OCI-LY3 (cell line): ENCODE data around the gene MOCS3.
A peak's percentile ranks its signal among the peaks of the same experiment; 100 is the strongest.

Source experiments
- H2AFZ ChIP-seq: fragments of 200-600, 300-600 bp; shearing (Covaris generic); 2 replicates; pipeline ENCODE4 v1.6.0; 2014; ENCODE audit warnings: antibody characterized with exemption, low read depth, low read length
- H3K27ac ChIP-seq: fragments of 200-600, 300-600 bp; sonication (generic); 2 replicates; pipeline ENCODE4 v1.5.1; 2014; ENCODE audit warnings: mild to moderate bottlenecking, low read length, moderate library complexity, mixed read lengths
- H3K27me3 ChIP-seq: fragments of 200-600, 300-600 bp; sonication (generic); 2 replicates; pipeline ENCODE4 v1.6.1; 2014; ENCODE audit warnings: low read depth, low read length, mixed read lengths
- H3K36me3 ChIP-seq: fragments of 200-600, 300-600 bp; sonication (generic); replicated peaks from 2 replicates; pipeline ENCODE3; 2014; ENCODE audit warnings: low read depth, low read length, mixed read lengths
- H3K4me1 ChIP-seq: fragments of 300-600, 200-600 bp; sonication (generic); 2 replicates; pipeline ENCODE4 v1.6.1; 2014; ENCODE audit warnings: low read length, mixed read lengths
- H3K4me2 ChIP-seq: fragments of 200-600, 300-600 bp; sonication (generic); 2 replicates; pipeline ENCODE4 v1.6.1; 2014; ENCODE audit warnings: low read length, mixed read lengths
- H3K4me3 ChIP-seq: fragments of 300-600, 200-600 bp; sonication (generic); 2 replicates; pipeline ENCODE4 v1.5.1; 2014; ENCODE audit warnings: antibody characterized with exemption, mild to moderate bottlenecking, low read length, moderate library complexity
- H3K79me2 ChIP-seq: fragments of 300-600, 200-600 bp; shearing (Covaris generic); 2 replicates; pipeline ENCODE4 v1.6.1; 2014; ENCODE audit warnings: mild to moderate bottlenecking, low read length, mixed read lengths
- H3K9ac ChIP-seq: fragments of 300-600, 200-600 bp; shearing (Covaris generic); 2 replicates; pipeline ENCODE4 v1.6.0; 2014; ENCODE audit warnings: mild to moderate bottlenecking, low read length, moderate library complexity
- H3K9me3 ChIP-seq: fragments of 200-600, 300-600 bp; shearing (Covaris generic); 2 replicates; pipeline ENCODE4 v1.6.1; 2014; ENCODE audit warnings: low read length, mixed read lengths; ENCODE audit not compliant: insufficient read depth
- H4K20me1 ChIP-seq: fragments of 200-600, 300-600 bp; sonication (generic); 2 replicates; pipeline ENCODE4 v1.6.1; 2016; ENCODE audit warnings: low read length, mixed read lengths; ENCODE audit not compliant: insufficient read depth
- EZH2phosphoT487 ChIP-seq: fragments of 200-600 bp; shearing (Covaris generic); IDR thresholded peaks from 2 replicates; pipeline ENCODE4 v1.6.1; 2018; ENCODE audit warnings: antibody characterized with exemption, mixed run types, low read depth
- TF ChIP-seq, protein P1 (sequence below): fragments of 200-600, 300-600 bp; sonication (generic); IDR thresholded peaks from 2 replicates; pipeline ENCODE4 v1.5.1; 2014; ENCODE audit warnings: antibody characterized with exemption, low read length, low read depth

MOCS3 gene

DNA sequence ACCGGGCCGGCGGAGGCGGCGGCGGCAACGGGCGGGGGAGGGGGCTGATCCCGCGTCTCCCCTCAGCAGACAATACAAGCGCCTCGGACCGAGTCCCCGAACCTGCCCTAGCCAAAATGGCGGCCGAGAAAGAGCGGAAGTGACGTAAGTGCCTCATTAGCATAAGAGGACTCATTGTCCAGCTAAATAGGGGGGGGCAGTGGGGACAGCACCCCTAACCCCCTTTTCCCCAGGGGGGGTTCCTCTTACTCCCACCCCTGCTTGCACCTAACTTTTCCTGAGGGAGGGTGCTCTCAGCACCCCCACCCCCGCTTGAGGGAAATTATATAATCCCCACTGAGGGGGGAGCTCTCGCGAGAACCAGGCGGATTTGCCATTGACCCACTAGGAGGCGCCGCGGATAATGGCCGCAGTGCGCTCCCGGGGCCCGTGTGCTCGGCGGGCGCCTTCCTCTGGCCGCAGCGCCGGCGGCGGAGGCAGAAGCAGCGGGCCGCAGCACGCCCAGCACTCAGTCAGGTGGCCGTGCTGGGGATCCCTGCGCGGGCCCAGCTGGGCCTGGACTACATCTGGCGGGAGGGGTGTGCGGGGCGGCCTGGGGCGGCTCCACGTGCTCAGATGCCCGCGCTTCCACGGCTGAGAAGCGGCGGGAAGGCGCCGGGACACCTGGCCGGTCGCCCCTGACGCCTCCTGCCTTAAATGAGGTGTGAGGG lies 27.2 kb upstream of the MOCS3 start, which contains the start of gene ADNP:
TSS of gene ADNP (minus strand) at position 132 of the 710 bp plus-strand sequence. CDS start 27,441 bp downstream, outside the sequence.
- TF ChIP-seq EZH2phosphoT487 = no peak
- TF ChIP-seq, protein P1, sequence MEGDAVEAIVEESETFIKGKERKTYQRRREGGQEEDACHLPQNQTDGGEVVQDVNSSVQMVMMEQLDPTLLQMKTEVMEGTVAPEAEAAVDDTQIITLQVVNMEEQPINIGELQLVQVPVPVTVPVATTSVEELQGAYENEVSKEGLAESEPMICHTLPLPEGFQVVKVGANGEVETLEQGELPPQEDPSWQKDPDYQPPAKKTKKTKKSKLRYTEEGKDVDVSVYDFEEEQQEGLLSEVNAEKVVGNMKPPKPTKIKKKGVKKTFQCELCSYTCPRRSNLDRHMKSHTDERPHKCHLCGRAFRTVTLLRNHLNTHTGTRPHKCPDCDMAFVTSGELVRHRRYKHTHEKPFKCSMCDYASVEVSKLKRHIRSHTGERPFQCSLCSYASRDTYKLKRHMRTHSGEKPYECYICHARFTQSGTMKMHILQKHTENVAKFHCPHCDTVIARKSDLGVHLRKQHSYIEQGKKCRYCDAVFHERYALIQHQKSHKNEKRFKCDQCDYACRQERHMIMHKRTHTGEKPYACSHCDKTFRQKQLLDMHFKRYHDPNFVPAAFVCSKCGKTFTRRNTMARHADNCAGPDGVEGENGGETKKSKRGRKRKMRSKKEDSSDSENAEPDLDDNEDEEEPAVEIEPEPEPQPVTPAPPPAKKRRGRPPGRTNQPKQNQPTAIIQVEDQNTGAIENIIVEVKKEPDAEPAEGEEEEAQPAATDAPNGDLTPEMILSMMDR = peak; percentile 78
- Histone ChIP-seq H3K36me3 (peaks cover 65% of the 10 kb centered on the region), H2AFZ (peak within 1 kb of the TSS; percentile 65; the same call in 1 of the 2 replicates), H4K20me1 (peaks cover 23% of the 10 kb centered on the region), H3K9ac (peak within 1 kb of the TSS; percentile 97), H3K27me3 (no peaks in the 10 kb centered on the region), H3K4me2 (peak within 1 kb of the TSS; percentile 86), H3K27ac (peak within 1 kb of the TSS; percentile 81), H3K4me3 (peak within 1 kb of the TSS; percentile 78), H3K9me3 (no peaks in the 10 kb centered on the region), H3K4me1 (peaks cover 24% of the 10 kb centered on the region), H3K79me2 (peaks cover 45% of the 10 kb centered on the region)

DNA sequence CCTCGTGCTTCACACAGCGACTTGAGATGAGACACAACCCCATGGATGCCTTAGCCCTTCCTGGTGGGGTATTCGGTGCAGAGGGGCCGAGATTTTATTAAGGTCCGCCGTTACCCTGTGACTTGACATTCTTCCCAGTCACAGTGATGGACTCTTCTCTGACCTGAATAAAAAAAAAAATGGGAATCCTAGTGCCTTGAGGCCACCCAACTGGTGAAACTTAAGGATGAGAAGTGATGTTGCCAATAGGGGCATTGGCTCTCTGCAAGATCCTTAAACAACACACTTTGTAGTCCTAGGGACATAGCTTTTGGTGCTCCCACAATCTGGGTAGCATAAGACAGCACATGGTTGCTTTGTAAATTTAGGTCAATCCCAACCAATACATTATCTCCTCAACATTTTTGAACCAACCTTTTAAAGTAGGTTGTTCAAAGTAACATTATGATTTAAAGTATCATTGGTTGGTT lies 26.6 kb upstream of the MOCS3 start:
- Histone ChIP-seq H2AFZ (peak overlapping the region; percentile 65; the same call in 1 of the 2 replicates), H3K36me3 (peaks cover 67% of the 10 kb centered on the region), H4K20me1 (peaks cover 22% of the 10 kb centered on the region), H3K4me3 (peak overlapping the region; percentile 74), H3K4me2 (peak overlapping the region; percentile 75), H3K79me2 (peaks cover 39% of the 10 kb centered on the region), H3K4me1 (peaks cover 24% of the 10 kb centered on the region), H3K9ac (peak overlapping the region; percentile 62; the same call in 1 of the 2 replicates), H3K9me3 (no peaks in the 10 kb centered on the region), H3K27ac (peak overlapping the region; percentile 73), H3K27me3 (no peaks in the 10 kb centered on the region)
- no peak for TF ChIP-seq EZH2phosphoT487
- TF ChIP-seq, protein P1 = no peak

DNA sequence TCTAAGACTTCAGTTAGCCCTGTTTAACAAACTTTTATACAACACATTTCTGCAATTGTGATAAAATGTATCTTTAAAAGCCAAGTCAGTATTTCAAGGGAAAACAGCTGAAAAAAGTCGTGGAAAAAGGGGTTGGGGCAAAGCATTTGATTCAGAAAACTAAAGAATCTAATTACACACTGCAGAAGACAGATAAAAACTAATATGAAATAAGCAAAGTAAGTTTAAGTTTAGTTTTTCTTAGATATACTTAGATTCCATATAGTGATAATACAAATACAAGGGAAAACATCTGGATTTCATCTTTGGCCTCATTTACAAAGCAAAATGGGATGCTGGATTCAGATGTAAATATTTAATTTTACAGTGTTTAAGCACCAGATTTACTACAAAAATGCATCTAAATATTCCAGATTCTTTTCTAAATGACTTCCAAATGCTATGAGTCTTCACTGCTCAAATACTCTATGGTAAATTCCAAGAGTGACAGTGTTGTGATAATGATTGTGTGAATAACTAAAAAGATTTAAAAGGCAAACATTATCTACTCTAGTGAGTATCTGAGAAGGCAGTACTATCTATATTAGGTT lies 25.8 kb upstream of the MOCS3 start:
- peaks cover 24% of the 10 kb centered on the region for H3K4me1 ChIP-seq
- H3K4me3 ChIP-seq = no peak overlapping the region
- peaks cover 15% of the 10 kb centered on the region for H4K20me1 ChIP-seq
- H3K79me2 ChIP-seq = peaks cover 32% of the 10 kb centered on the region
- no peak overlapping the region for H3K4me2 ChIP-seq
- no peaks in the 10 kb centered on the region for H3K9me3 ChIP-seq
- no peak overlapping the region for H3K9ac ChIP-seq
- no peak overlapping the region for H2AFZ ChIP-seq
- TF ChIP-seq, protein P1 = no peak
- no peak for TF ChIP-seq EZH2phosphoT487
- no peak overlapping the region for H3K27ac ChIP-seq
- peaks cover 63% of the 10 kb centered on the region for H3K36me3 ChIP-seq
- no peaks in the 10 kb centered on the region for H3K27me3 ChIP-seq

DNA sequence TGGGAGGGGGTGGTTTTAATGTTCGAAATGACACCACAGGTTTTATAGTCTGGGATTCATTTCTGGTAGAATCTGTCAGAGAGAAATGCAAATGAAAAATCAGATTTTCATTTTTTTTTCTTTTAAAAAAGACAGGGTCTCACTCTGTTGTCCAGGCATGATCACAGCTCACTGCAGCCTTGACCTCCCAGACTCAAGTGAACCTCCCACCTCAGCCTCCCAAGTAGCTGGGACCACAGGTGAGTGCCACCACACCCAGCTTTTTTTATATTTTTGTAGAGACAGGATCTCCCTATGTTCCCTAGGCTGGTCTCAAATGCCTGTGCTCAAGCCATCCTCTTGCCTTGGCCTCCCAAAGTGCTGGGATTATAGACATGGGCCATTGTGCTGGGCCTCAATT lies 25.0 kb upstream of the MOCS3 start:
- H3K4me3 ChIP-seq = no peak overlapping the region
- TF ChIP-seq EZH2phosphoT487 = no peak
- TF ChIP-seq, protein P1 = no peak
- no peak overlapping the region for H2AFZ ChIP-seq
- H3K27me3 ChIP-seq = no peaks in the 10 kb centered on the region
- no peak overlapping the region for H3K4me2 ChIP-seq
- H3K79me2 ChIP-seq = peaks cover 24% of the 10 kb centered on the region
- H3K4me1 ChIP-seq = peaks cover 16% of the 10 kb centered on the region
- no peak overlapping the region for H3K27ac ChIP-seq
- H3K36me3 ChIP-seq = peaks cover 58% of the 10 kb centered on the region
- H4K20me1 ChIP-seq = peaks cover 7% of the 10 kb centered on the region
- H3K9ac ChIP-seq = no peak overlapping the region
- no peaks in the 10 kb centered on the region for H3K9me3 ChIP-seq
